Brain microvascular endothelial cell (primary cell): ENCODE measurements around the gene PPFIA1.

Source experiments
- DNase-seq: peaks from one replicate; pipeline ENCODE4 v3.0.0-alpha.2; 2020
- H3K27ac ChIP-seq: fragments of 250-450 bp; sonication (Bioruptor Pico); 2 replicates; pipeline ENCODE4 v1.5.1; 2020; ENCODE audit warnings: mild to moderate bottlenecking, moderate library complexity
- H3K27me3 ChIP-seq: fragments of 250-450 bp; sonication (Bioruptor Pico); replicated peaks from 2 replicates; pipeline ENCODE4 v1.5.1; 2020; ENCODE audit warnings: mild to moderate bottlenecking
- H3K36me3 ChIP-seq: fragments of 250-450 bp; sonication (Bioruptor Pico); replicated peaks from 2 replicates; pipeline ENCODE4 v1.5.1; 2020; ENCODE audit warnings: mild to moderate bottlenecking
- H3K4me3 ChIP-seq: 2 replicates; pipeline ENCODE4 v1.5.1; 2011; ENCODE audit warnings: low read depth, mild to moderate bottlenecking, control low read depth, low read length, moderate library complexity
- CTCF ChIP-seq: IDR thresholded peaks from 2 replicates; pipeline ENCODE4 v1.5.1; 2011; ENCODE audit warnings: low read depth, mild to moderate bottlenecking, moderate library complexity, low read length, control low read depth, inconsistent platforms; ENCODE audit errors: missing control alignments
- in situ Hi-C: cut with HindIII; loops from 2 replicates; pipeline ENCODE4 v1.10.0; 2017; ENCODE audit warnings: low sequenced_read_pairs, low pct_ligation_motif_present

PPFIA1 gene

GRCh38 chr11:70246196-70246595 lies 24.3 kb upstream of the PPFIA1 start:
- in situ Hi-C loops: no loop called here
- no peak for TF ChIP-seq CTCF

GRCh38 chr11:70247042-70247709 lies 23.3 kb upstream of the PPFIA1 start:
- Histone ChIP-seq H3K36me3 (no peaks in the 10 kb centered on the region), H3K27me3 (no peaks in the 10 kb centered on the region)
- TF ChIP-seq CTCF: no peak

More at GRCh38 chr11:70246196-70246595, 24.3 kb upstream of the PPFIA1 start:
- DNase-seq: peak; percentile 89
- Histone ChIP-seq H3K27me3 (no peaks in the 10 kb centered on the region), H3K36me3 (no peaks in the 10 kb centered on the region), H3K4me3 (no peak overlapping the region), H3K27ac (peak overlapping the region; percentile 95)

DNA sequence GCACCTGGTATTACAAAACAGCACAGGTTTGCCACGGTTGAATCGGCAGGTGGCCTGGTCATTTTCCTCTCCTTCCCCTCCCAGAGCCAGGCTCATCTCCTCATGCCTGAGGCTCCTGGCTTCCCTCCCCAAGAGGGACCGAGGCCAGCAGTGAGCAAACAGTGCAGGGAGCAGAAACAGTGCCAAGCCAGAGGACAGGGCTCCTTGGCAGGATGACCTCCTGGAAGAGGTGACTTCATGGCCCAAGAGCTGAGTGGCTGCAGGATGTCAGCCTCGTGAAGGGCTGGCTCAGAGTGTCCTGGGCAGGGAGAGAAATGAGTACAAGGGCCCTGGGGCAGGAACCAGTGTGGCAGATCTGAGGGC lies 22.8 kb upstream of the PPFIA1 start:
- H3K27me3 ChIP-seq: no peaks in the 10 kb centered on the region
- TF ChIP-seq CTCF: no peak
- in situ Hi-C loops: no loop called here
- no peak overlapping the region for H3K27ac ChIP-seq
- DNase-seq: no peak
- no peaks in the 10 kb centered on the region for H3K36me3 ChIP-seq
- no peak overlapping the region for H3K4me3 ChIP-seq

More at GRCh38 chr11:70247042-70247709, 23.3 kb upstream of the PPFIA1 start:
- no peak for DNase-seq
- H3K27ac ChIP-seq: no peak overlapping the region
- in situ Hi-C loops: no loop called here
- H3K4me3 ChIP-seq: no peak overlapping the region

GRCh38 chr11:70250876-70251658 lies 19.4 kb upstream of the PPFIA1 start:
- Histone ChIP-seq H3K27ac (no peak overlapping the region), H3K4me3 (no peak overlapping the region), H3K27me3 (no peaks in the 10 kb centered on the region), H3K36me3 (no peaks in the 10 kb centered on the region)
- no peak for DNase-seq
- no peak for TF ChIP-seq CTCF
- in situ Hi-C loops: no loop called here

DNA sequence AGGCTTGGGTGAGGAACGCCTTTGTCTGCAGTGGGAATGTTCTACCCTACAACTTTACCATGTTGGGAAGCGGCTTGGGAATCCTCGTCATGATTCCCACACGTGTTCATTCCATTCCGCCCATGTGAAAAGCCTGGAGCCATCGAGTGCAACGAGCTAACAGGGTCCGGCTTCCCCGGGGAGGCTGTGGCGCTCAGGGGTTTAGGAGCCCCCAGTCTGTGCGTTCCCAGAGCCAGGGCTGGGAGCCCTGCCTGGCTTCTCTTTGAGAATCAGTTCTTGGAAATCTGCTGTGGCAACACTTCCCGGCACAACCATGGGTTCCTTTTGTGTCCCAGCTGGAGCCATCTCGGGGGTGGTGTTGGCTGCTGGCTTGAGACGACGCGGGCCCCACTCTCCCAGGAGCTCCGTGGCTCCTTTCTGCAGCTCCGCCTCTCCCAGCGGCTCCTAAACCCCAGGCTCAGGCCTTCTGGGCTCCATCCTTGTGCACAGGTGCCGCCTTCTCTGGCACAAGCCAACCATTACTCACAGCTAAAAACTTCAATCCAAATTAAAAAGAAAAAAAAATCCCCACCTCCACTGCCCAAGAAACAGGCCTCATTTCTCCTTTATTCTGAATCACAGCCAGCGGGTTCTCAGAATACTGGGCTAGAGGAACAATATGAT lies 18.7 kb upstream of the PPFIA1 start:
- no peak for TF ChIP-seq CTCF
- Histone ChIP-seq H3K27ac (no peak overlapping the region), H3K36me3 (no peaks in the 10 kb centered on the region), H3K27me3 (no peaks in the 10 kb centered on the region), H3K4me3 (no peak overlapping the region)
- in situ Hi-C loops: no loop called here
- no peak for DNase-seq
